HG03469 (cell line): ENCODE measurements around the gene MYO9B.
"Not testable (repeated sequence)": the region's sequence is repeated elsewhere in the genome, so short reads cannot be mapped to it uniquely, and the experiment has no call there.

ENCODE experiments used
- ATAC-seq: cut with Tn5 transposase; IDR thresholded peaks from one replicate; pipeline ENCODE4 v1.9.1; 2021; ENCODE audit warnings: mild to moderate bottlenecking, moderate library complexity, moderate number of reproducible peaks; ENCODE audit not compliant: unreplicated experiment

Gene MYO9B

DNA sequence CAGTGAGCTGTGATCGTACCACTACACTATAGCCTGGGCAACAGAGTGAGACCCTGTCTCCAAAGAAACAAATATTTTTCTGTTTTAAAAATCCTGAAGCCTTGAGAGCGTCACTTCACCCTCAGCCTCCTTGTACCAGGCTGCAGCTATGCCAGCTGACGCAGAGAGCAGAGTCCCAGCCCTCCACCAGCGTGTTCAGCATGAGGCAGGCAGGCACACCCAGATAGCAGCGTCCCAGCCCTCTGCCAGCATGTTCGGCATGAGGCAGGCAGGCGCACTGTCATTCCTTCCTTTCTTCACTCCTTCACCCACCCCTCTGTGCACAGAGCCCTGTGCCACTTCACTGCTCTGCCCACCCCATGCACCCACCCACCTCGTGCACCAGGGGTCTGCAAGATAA is 96.3 kb downstream of the MYO9B start:
- ATAC-seq, result no peak

DNA sequence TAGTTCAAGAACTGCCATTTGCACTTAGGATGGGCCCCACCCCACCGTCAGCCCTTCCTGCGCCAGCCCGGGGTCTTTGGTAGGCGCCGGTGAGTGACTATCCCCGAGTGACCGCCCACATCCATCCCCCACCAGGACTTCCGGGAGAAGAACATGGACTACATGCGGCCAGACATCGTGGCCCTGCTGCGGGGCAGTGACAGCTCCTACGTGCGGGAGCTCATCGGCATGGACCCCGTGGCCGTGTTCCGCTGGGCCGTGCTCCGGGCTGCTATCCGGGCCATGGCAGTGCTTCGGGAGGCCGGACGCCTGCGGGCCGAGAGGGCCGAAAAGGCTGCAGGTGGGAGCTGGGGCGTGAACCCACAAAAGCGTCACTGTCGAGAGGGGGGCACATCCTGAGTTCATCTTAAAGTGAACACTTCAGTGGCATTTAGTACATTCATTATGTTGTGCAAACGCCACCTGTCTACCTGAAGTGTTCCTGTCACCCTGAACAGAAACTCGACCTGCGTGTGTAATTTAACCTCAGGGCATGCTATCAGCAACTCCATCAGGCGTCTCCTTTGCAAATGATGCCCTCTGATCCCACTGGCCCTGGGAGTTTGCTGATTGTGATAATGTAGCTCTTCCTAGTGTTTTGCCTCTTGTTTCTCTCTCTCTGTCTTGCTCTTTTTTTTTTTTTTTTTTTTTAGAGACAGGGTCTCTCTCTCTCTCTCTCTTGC is 97.2 kb downstream of the MYO9B start:
- no peak for ATAC-seq

DNA sequence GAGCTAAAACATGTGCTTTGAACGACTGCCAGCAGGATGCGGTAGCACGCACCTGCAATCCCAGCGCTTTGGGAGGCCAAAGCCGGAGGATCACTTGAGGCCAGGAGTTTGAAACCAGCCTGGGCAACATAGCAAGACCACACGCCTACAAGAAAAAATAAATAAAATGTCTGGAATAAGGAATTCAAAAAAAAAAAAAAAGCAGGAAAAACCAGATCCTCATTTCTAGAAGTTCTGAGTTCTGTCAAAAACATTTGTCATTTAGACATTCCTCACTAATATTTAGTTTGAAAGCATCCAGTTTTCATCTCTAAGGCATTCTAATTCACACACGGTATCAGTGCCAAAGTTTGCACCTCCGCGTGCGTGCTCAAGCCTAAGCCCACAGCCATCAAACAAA is 102.7 kb downstream of the MYO9B start:
- ATAC-seq, result no peak

DNA sequence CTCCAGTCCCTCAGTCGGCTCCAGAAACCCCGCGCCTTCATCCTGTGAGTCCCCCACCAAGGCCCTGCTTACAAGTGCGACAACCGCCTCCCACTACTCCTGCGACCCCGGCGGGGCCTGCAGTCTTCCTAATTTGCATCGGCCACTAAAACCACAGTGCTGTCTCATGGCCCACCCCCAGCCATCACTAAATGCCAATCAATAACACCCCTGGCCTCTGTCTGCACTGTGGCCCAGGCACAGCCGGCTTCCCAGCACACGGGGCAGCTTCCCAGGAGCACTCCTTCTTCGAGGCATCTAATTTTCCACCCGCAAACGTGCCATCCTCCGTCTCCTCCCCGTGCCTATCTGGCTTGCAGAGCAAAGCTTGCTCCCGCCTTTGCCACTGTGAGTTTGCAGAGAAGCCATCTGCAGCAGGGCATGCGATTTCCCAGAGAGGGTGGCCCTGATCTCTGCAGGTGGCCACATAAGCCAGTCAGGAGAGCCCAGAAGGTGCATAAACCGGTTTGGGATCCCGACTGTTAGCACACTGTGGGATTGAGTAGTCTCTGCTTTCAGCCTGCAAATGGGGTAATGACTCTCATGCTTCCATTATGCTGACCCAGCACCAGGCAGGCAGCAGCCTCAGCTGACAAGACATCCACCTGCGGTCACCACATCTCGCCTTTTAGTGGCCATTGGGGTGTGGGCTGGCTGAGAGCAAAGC is 105.6 kb downstream of the MYO9B start:
- no peak for ATAC-seq

DNA sequence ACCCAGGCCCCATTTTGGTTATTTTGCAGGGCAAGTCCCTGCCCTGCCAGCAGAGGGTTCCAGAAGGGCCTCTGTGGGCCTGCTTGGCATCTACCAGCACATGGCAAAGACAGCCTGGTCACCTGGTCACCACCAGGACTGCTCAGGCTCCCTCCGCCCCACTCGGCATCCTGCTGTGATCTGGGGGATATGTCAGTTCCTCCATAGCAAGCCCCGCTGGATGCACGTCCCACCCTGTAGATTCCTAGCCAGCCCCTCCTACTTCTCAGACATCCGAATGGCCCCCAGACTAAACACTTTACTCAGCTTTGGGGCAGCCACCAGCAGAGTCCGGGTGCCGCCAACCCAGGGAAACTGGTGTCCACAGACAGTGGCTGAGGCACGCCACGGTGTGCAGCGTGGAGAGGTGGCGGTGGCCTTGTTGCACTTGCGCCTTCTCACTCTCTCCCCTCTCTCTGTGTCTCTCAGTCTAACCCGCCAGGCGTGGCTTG is 107.7 kb downstream of the MYO9B start:
- ATAC-seq, result no peak

DNA sequence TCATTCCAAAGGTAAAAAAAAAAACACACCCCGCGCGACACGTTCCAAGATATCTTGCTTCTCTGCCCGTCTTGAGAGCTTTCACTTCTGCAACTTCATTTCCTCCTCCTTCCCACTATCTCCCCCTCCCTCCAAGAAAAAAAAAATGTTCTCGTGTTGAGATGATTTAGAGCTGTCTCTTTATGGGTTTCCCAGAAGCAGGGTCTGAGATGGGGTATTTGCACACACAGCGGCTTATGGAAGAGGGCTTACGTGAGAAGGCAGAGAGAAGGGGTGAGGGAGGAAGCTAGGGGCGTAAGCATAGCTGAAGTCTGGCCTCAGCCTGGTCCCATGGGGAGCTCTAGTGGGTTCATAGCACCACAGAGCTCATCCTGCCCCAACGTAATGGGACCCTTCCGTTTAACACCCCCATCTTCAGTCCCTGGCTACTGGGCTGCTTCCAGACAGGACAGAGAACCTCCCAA is 108.3 kb downstream of the MYO9B start:
- ATAC-seq, result no peak

DNA sequence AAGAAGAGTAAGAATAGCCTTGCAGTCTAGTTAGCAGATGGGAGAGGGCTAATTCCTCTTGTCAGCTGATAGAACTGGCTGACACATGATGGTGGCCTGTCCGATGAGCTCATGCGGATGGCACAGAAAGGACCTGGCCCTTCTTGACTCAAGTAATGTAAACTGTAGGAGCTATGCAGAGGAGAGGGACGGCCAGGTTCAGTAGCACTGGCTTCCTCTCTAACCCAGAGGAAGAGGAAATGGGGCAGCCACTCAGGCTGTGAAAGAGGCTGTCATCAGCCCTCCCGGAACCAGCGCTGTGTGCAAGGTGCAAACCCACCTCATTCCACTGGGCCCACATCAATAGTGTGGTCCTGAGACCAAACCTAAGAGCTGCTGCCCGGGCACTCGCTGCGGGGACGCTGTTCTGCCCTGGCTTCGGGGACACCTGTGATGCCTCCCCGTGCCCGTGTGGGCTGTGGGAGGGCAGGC is 108.8 kb downstream of the MYO9B start:
- ATAC-seq, result no peak

DNA sequence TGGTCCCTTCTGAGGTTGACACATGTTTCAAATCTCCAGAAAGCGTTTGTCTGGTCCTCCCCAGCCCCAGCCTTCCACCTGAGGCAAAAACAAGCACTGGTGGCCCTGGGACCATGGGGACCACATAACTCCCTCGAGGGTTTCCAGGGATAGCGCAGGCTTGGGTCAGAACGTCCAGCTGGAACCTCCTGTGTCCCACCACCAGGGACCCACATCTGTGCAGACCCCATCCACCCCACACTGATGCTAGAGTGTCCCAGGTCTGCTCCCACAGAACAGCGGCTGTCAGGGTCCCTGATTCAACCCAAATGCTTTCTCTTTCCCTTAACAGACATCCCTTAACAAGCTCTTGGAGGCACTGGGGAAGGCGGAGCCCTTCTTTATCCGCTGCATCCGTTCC is 110.0 kb downstream of the MYO9B start:
- no peak for ATAC-seq

DNA sequence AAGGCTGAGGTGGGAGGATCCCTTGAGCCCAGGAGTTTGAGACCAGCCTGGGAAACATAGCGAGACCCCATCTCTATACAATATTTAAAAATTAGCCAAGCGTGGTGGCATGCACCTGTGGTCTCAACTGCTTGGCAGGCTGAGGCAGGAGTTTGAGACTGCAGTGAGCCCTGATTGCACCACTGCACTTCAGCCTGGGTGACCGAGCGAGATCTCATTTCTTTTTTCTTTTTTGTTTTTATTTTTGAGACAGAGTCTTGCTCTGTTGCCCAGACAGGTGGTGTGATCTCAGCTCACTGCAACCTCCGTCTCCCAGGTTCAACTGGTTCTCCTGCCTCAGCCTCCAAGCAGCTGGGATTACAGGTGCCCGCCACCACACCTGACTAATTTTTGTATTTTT is 116.2 kb downstream of the MYO9B start:
- ATAC-seq, result not testable (repeated sequence)

DNA sequence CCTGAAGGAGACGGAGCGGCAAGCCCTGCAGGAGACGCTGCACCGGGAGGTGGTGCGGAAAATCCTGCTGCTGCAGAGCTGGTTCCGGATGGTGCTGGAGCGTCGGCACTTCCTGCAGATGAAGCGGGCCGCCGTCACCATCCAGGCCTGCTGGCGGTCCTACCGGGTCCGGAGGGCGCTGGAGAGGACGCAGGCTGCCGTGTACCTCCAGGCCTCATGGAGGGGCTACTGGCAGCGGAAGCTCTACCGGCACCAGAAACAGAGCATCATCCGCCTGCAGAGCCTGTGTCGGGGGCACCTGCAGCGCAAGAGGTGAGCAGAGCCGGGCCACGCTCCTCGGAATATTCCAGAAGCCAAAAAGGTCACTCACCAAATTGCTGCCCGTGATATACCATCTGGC is 117.2 kb downstream of the MYO9B start:
- ATAC-seq, result no peak

DNA sequence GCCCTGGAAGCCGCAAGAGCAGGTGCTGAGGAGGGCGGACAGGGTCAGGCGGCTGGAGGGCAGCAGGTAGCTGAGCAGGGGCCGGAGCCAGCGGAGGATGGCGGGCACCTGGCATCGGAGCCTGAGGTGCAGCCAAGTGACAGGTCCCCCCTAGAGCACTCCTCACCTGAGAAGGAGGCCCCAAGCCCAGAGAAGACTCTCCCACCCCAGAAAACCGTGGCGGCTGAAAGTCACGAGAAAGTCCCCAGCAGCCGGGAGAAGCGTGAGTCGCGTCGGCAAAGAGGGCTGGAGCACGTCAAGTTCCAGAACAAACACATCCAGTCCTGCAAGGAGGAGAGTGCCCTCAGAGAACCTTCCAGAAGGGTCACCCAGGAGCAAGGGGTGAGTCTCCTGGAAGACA is 119.0 kb downstream of the MYO9B start:
- no peak for ATAC-seq

DNA sequence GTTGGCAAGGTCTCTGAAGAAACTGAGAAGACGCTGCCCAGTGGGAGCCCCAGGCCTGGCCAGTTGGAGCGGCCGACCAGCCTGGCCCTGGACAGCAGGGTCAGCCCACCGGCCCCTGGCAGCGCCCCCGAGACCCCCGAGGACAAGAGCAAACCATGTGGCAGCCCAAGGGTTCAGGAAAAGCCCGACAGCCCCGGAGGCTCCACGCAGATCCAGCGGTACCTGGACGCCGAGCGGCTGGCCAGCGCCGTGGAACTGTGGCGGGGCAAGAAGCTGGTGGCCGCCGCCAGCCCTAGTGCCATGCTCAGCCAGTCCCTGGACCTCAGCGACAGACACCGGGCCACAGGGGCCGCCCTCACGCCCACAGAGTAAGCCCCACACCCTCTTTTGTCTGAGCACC is 119.5 kb downstream of the MYO9B start:
- ATAC-seq, result no peak

DNA sequence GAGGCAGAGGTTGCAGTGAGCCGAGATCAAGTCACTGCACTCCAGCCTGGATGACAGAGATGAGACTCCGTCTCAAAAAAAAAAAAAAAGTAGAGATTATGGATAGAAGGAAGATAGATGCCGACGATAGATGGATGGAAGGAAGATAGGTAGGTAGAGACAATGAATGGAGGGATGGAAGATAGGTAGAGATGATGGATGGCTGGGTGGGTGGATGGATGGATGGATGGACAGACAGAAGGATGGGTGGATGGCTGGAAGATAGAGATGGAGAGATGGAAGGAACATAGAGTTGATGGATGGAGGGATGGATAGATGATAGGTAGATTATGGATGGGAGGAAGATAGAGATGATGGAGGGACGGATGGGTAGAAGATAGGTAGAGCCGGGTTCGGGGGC is 121.0 kb downstream of the MYO9B start:
- no peak for ATAC-seq

DNA sequence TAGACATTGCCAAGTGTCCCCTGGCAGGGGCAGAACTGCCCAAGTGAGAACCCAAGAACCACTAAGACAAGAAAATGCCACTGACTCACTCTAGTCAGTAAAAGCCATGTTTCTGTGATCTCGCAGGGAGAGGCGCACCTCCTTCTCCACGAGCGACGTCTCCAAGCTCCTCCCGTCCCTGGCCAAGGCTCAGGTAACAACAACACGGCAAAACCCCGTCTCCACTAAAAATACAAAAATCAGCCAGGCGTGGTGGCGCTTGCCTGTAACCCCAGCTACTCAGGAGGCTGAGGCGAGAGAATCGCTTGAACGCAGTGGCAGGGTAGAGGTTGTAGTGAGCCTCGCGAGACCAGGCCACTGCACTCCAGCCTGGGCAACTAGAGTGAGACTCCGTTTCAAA is 122.1 kb downstream of the MYO9B start:
- no peak for ATAC-seq

DNA sequence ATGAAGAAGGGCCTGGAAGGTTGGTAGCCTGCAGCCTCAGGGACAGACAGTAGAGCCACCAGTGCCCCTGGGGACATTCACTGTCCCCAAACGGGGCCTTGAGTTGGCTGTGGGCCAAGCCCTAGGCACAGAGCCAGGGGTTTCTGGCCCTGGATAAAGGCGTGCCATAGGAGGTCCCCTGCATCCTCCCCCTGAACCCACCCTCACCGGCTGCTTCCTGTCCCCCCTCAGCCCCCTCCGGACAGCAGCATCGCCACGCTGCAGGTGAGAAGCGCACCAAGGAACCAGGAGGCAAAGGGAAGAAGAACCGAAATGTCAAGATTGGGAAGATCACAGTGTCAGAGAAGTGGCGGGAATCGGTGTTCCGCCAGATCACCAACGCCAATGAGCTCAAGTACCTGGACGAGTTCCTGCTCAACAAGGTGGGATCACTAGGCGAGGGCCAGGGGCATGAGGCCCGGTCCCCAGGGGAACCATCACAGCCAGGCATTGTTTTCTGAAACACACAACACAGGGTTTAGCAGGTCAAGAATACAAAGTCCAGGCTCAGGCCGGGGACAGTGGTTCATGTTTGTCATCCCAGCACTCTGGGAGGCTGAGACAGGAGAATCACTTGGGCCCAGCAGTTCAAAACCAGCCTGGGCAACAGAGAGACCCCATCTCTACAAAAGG is 125.0 kb downstream of the MYO9B start:
- ATAC-seq, result no peak

DNA sequence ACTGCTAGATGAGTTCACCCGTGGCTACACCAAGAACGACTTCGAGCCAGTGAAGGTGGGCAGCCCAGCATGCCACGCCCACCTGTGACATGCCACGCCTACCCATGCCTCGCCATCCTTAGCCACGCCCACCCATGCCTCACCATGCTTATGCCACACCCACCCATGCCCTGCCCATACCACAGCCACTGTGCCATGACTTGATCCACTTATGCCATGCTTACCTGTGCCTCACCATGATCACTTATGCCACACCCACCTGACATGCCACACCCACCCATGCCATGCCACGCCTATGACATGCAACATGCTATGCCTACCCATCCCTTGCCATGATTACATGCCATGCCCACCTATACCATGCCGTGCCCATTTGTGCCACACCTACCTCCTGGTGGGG is 126.7 kb downstream of the MYO9B start:
- no peak for ATAC-seq

DNA sequence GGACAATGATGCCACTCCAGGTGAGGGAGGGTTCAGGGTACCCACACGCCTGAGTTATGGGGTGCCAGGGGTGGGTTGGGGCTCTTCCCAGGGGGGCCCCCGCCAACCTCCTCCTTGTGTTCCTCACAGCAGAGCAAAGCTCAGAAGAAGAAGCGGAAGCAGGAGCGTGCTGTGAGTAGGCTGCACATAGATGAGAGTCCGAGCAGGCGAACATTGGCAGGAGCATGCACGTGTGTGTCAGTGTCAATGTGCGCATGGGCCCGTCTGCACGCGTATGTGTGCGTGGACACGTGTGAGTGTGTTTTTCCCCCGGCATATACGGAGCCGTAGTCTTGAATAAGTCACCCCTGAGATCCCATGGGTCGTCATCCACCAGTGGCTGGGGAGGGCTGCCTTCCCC is 127.1 kb downstream of the MYO9B start:
- no peak for ATAC-seq

DNA sequence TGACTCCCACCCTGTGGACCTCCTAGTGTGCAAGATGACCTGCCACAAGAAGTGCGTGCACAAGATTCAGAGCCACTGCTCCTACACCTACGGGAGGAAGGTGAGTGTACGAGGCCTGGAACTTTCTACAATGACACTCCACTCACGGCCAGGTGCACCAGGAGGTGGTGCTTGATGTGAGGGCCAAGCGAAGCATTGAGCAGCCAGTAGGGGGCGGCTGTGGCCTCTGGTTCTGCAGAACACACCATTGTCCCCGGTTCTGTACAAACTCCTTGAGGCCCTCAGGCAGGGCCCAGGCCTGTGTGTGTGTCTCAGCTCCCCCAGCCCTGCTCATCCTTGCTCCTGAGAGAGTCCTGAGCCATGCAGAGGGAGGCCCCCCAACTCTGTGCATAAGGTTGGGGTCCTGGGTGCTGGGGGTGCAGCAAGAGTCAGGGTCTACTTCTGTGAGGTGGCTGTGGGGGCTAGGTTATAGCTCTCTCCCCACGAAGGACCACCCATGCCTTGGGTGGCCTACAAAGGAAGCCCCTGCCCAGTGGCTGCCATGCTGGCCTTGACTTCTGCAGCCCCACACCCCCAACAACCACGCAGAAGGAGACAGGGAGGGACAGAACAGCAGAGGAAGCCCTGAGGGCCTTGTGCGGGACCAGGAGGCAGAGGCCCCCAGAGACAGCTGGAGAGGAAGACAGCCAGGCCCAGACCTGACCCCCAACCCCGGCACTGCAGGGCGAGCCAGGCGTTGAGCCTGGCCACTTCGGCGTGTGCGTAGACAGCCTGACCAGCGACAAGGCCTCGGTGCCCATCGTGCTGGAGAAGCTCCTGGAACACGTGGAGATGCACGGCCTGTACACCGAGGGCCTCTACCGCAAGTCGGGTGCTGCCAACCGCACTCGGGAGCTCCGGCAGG is 129.9 kb downstream of the MYO9B start:
- no peak for ATAC-seq

DNA sequence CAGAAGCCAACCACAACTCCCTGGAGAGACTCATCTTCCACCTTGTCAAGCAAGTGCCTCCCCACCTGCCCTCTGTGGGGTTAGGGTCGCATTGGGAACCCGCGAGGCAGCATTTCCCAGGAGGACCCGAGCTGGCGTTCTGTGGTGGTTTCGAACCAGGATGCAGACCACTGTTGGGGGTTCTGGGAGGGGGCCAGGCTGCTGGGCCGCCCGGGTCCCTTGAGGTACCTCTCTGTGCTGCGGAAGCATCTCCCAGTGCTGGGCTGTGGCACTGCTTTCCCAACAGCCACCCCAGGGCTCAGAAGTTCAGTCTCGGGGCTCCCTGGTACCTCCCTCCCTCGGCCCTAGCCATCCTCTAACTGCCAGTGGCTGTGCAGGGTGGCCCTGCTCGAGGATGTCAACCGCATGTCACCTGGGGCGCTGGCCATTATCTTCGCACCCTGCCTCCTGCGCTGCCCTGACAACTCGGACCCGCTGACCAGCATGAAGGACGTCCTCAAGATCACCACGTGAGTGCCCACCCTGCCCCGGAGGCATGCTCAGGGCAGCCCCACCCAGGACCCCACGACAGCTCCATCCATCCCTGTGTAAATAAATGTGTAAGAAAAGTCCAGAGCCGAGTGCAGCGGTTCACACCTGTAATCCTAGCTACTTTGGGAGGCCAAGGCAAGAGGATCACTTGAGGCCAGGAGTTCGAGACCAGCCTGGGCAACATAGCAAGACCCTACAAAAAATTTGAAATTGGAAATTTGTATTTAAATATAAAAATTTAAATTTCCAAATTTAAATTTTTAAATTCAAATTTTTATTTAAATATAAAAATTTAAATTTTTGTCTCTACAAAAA is 131.4 kb downstream of the MYO9B start:
- no peak for ATAC-seq
